ENCODE results near the gene KRT81.

- no peak for TF ChIP-seq CTCF (IDR thresholded peaks at IDR 0.05; ENCODE audit: low read depth, low read length, poor library complexity, severe bottlenecking)
- no peak for TF ChIP-seq EZH2phosphoT487 (IDR thresholded peaks at IDR 0.05; ENCODE audit: borderline replicate concordance, low read length)
Observed at GRCh38 chr12:52294803-52295202, 3.5 kb upstream of the KRT81 start.

All from DOHH2 (cell line).